Gastroesophageal sphincter (tissue), 3 donors: Measurements from ENCODE around the gene RAB44.

ENCODE experiments used
- CTCF ChIP-seq, 4 experiments: fragments of 200-600 bp in 2 of 4; fragments of 450-650 bp in 2 of 4; sonication (generic) in 1 of 4; IDR thresholded peaks; one replicate each; pipeline ENCODE4 v1.5.1; 2017 to 2019; ENCODE audit warnings: antibody characterized with exemption in 4 of 4, mild to moderate bottlenecking in 2 of 4, moderate library complexity in 2 of 4
- POLR2A ChIP-seq, 2 donors: fragments of 450-650 bp; IDR thresholded peaks; one replicate each; pipeline ENCODE4 v1.6.1; 2017; ENCODE audit warnings: antibody characterized with exemption in 2 of 2, mild to moderate bottlenecking in 2 of 2, moderate library complexity in 1 of 2

GRCh38 chr6:36677059-36677749 is 20.4 kb upstream of the RAB44 start:
- TF ChIP-seq CTCF (IDR thresholded peaks at IDR 0.05): no peak
- TF ChIP-seq POLR2A (IDR thresholded peaks at IDR 0.05): no peak
